CD4-positive, CD25-positive, alpha-beta regulatory T cell (primary cell): ENCODE results near the gene SARDH. TPM values are rescaled to one million over a fixed set of nuclear protein-coding genes. Genes with fewer than 3 reads are reported as not detected.
"Not testable (repeated sequence)": the region's sequence is repeated elsewhere in the genome, so short reads cannot be mapped to it uniquely, and the experiment has no call there.

Experiments used
- ATAC-seq, 2 donors: fragments of 150-1000 bp; cut with Tn5 transposase; one replicate each; pipeline ENCODE4 v1.10.0; 2021; ENCODE audit warnings: low read depth in 2 of 2, moderate number of reproducible peaks in 2 of 2, moderate library complexity in 1 of 2
- DNase-seq, 3 donors: peaks; one replicate each; pipeline versions ENCODE4 v3.0.0 to v3.0.0-alpha.2; 2012 to 2022; ENCODE audit warnings: mixed read lengths in 1 of 3
- H3K27ac ChIP-seq: one replicate; pipeline ENCODE4 v1.7.0; 2013; ENCODE audit warnings: mild to moderate bottlenecking, low read length; ENCODE audit not compliant: insufficient read depth, poor library complexity, severe bottlenecking
- H3K27me3 ChIP-seq: one replicate; pipeline ENCODE4 v1.7.0; 2013; ENCODE audit warnings: low read length; ENCODE audit not compliant: control insufficient read depth, insufficient read depth
- H3K36me3 ChIP-seq: one replicate; pipeline ENCODE4 v1.7.0; 2013; ENCODE audit warnings: mild to moderate bottlenecking, low read length, moderate library complexity; ENCODE audit not compliant: control insufficient read depth, insufficient read depth
- H3K4me1 ChIP-seq: 2 replicates; pipeline ENCODE4 v1.7.0; 2013; ENCODE audit warnings: mild to moderate bottlenecking, low read length; ENCODE audit not compliant: insufficient read depth, control insufficient read depth, poor library complexity, severe bottlenecking
- H3K4me3 ChIP-seq: one replicate; pipeline ENCODE4 v1.7.0; 2013; ENCODE audit warnings: low read depth, mild to moderate bottlenecking, low read length, moderate library complexity
- H3K9me3 ChIP-seq, 2 experiments: 1 replicate in 1 of 2; 2 replicates in 1 of 2; pipeline ENCODE4 v1.7.0; 2013; ENCODE audit warnings: low read length in 2 of 2, mild to moderate bottlenecking in 1 of 2, moderate library complexity in 1 of 2; ENCODE audit not compliant: control insufficient read depth in 2 of 2
- H3K27ac Mint-ChIP-seq, 3 donors: one replicate each; pipeline ENCODE4 v1.8.0; 2020 to 2022; ENCODE audit warnings: mild to moderate bottlenecking in 3 of 3, mixed read lengths in 3 of 3, moderate library complexity in 2 of 3
- H3K27me3 Mint-ChIP-seq: one replicate; pipeline ENCODE4 v1.8.0; 2022; ENCODE audit warnings: mild to moderate bottlenecking, mixed read lengths
- H3K36me3 Mint-ChIP-seq: one replicate; pipeline ENCODE4 v1.8.0; 2020; ENCODE audit warnings: mixed read lengths
- H3K4me1 Mint-ChIP-seq, 4 donors: one replicate each; pipeline ENCODE4 v1.8.0; 2020 to 2022; ENCODE audit warnings: mixed read lengths in 4 of 4, mild to moderate bottlenecking in 1 of 4
- H3K4me3 Mint-ChIP-seq, 4 donors: one replicate each; pipeline ENCODE4 v1.8.0; 2020 to 2022; ENCODE audit warnings: mild to moderate bottlenecking in 4 of 4, mixed read lengths in 4 of 4, moderate library complexity in 3 of 4
- H3K9me3 Mint-ChIP-seq, 7 donors: one replicate each; pipeline ENCODE4 v1.8.0; 2020 to 2022; ENCODE audit warnings: mixed read lengths in 7 of 7, mild to moderate bottlenecking in 3 of 7, moderate library complexity in 2 of 7
- polyA plus RNA-seq, 4 donors: library from polyadenylated mRNA; unstranded; fragments of 300-500 nt; fragmentation: Illumina TruSeq; gene quantifications; one replicate each; pipeline ENCODE4 v1.2.3, GENCODE V29; 2021
- total RNA-seq: library from RNA; stranded (reverse); gene quantifications from one replicate; pipeline ENCODE4 v1.2.3, GENCODE V29; 2022

Gene SARDH
- total and polyA plus RNA-seq, 5 donors from 2014 or later: 5.8 to 15.6 (median 8.4) TPM

GRCh38 chr9:133676450-133676849, 61.7 kb downstream of the SARDH start:
- no peaks in the 10 kb centered on the region for H3K9me3 ChIP-seq
- peaks cover 0 to 49% (median 32%) of the 10 kb centered on the region in 4 donors for H3K4me1 Mint-ChIP-seq
- H3K4me3 Mint-ChIP-seq: peak overlapping the region in 1 of 4 donors; percentile 49
- H3K27me3 Mint-ChIP-seq: no peaks in the 10 kb centered on the region
- peak overlapping the region; percentile 9 for H3K4me3 ChIP-seq
- no peaks in the 10 kb centered on the region for H3K27me3 ChIP-seq
- no peak for DNase-seq
- peaks cover 4% of the 10 kb centered on the region for H3K36me3 Mint-ChIP-seq
- H3K27ac Mint-ChIP-seq: peak overlapping the region; percentile 97 to 100 (median 98)
- H3K36me3 ChIP-seq: no peaks in the 10 kb centered on the region
- peaks cover 0 to 1% (median 0%) of the 10 kb centered on the region in 7 donors for H3K9me3 Mint-ChIP-seq
- peak overlapping the region; percentile 85 for H3K27ac ChIP-seq
- H3K4me1 ChIP-seq: peaks cover 36% of the 10 kb centered on the region
- ATAC-seq: no peak

- H3K4me3 ChIP-seq, H3K36me3 Mint-ChIP-seq, H3K36me3 ChIP-seq, H3K27me3 ChIP-seq, DNase-seq, ATAC-seq, H3K9me3 Mint-ChIP-seq, H3K27me3 Mint-ChIP-seq, H3K9me3 ChIP-seq, H3K4me3 Mint-ChIP-seq: not testable (repeated sequence)
- peaks cover 0 to 49% (median 32%) of the 10 kb centered on the region in 4 donors for H3K4me1 Mint-ChIP-seq
- peak overlapping the region; percentile 81 to 100 (median 98) for H3K27ac Mint-ChIP-seq
- Histone ChIP-seq H3K4me1 (peaks cover 36% of the 10 kb centered on the region), H3K27ac (peak overlapping the region; percentile 85)
Measured at GRCh38 chr9:133675796-133676195, 62.4 kb downstream of the SARDH start.

- Histone ChIP-seq H3K4me1 (peaks cover 36% of the 10 kb centered on the region), H3K36me3 (no peaks in the 10 kb centered on the region), H3K4me3 (no peak overlapping the region), H3K9me3 (no peaks in the 10 kb centered on the region), H3K27me3 (no peaks in the 10 kb centered on the region), H3K27ac (no peak overlapping the region)
- DNase-seq (no peak), ATAC-seq (no peak)
- peaks cover 0 to 1% (median 0%) of the 10 kb centered on the region in 7 donors for H3K9me3 Mint-ChIP-seq
- H3K4me3 Mint-ChIP-seq: no peak overlapping the region
- H3K27ac Mint-ChIP-seq: peak overlapping the region in 1 of 3 donors; percentile 75
- H3K4me1 Mint-ChIP-seq: peaks cover 0 to 45% (median 32%) of the 10 kb centered on the region in 4 donors
- peaks cover 4% of the 10 kb centered on the region for H3K36me3 Mint-ChIP-seq
- H3K27me3 Mint-ChIP-seq: no peaks in the 10 kb centered on the region
Measured at GRCh38 chr9:133674091-133674490, 64.1 kb downstream of the SARDH start.

GRCh38 chr9:133673258-133673655, 64.9 kb downstream of the SARDH start:
- H3K27ac ChIP-seq: no peak overlapping the region
- peaks cover 28% of the 10 kb centered on the region for H3K4me1 ChIP-seq
- ATAC-seq: no peak
- no peak overlapping the region for H3K4me3 Mint-ChIP-seq
- H3K4me3 ChIP-seq: no peak overlapping the region
- no peak overlapping the region for H3K27ac Mint-ChIP-seq
- H3K9me3 Mint-ChIP-seq: peaks cover 0 to 1% (median 0%) of the 10 kb centered on the region in 7 donors
- no peaks in the 10 kb centered on the region for H3K9me3 ChIP-seq
- peaks cover 0 to 37% (median 25%) of the 10 kb centered on the region in 4 donors for H3K4me1 Mint-ChIP-seq
- no peaks in the 10 kb centered on the region for H3K27me3 Mint-ChIP-seq
- DNase-seq: no peak
- H3K36me3 ChIP-seq: no peaks in the 10 kb centered on the region
- H3K27me3 ChIP-seq: no peaks in the 10 kb centered on the region
- H3K36me3 Mint-ChIP-seq: peaks cover 4% of the 10 kb centered on the region

- no peak overlapping the region for H3K4me3 Mint-ChIP-seq
- no peak overlapping the region for H3K4me3 ChIP-seq
- H3K4me1 ChIP-seq: peaks cover 22% of the 10 kb centered on the region
- peak overlapping the region in 1 of 3 donors; percentile 67 for H3K27ac Mint-ChIP-seq
- DNase-seq: no peak
- ATAC-seq: no peak
- no peak overlapping the region for H3K27ac ChIP-seq
- H3K9me3 Mint-ChIP-seq: peaks cover 0 to 1% (median 0%) of the 10 kb centered on the region in 7 donors
- no peaks in the 10 kb centered on the region for H3K36me3 ChIP-seq
- H3K36me3 Mint-ChIP-seq: peaks cover 4% of the 10 kb centered on the region
- H3K9me3 ChIP-seq: no peaks in the 10 kb centered on the region
- no peaks in the 10 kb centered on the region for H3K27me3 Mint-ChIP-seq
- peaks cover 0 to 34% (median 24%) of the 10 kb centered on the region in 4 donors for H3K4me1 Mint-ChIP-seq
- no peaks in the 10 kb centered on the region for H3K27me3 ChIP-seq
Measured at GRCh38 chr9:133672503-133673257, 65.5 kb downstream of the SARDH start.

- Mint-ChIP-seq H3K9me3 (peaks cover 0 to 1% (median 0%) of the 10 kb centered on the region in 7 donors), H3K27me3 (no peaks in the 10 kb centered on the region), H3K27ac (peak overlapping the region in 1 of 3 donors; percentile 42), H3K4me3 (no peak overlapping the region), H3K4me1 (peaks cover 0 to 21% (median 14%) of the 10 kb centered on the region in 4 donors), H3K36me3 (peaks cover 4% of the 10 kb centered on the region)
- no peaks in the 10 kb centered on the region for H3K27me3 ChIP-seq
- DNase-seq (no peak), ATAC-seq (no peak)
- no peaks in the 10 kb centered on the region for H3K36me3 ChIP-seq
- no peak overlapping the region for H3K27ac ChIP-seq
- H3K9me3 ChIP-seq: no peaks in the 10 kb centered on the region
- H3K4me1 ChIP-seq: peaks cover 9% of the 10 kb centered on the region
- no peak overlapping the region for H3K4me3 ChIP-seq
Measured at GRCh38 chr9:133671371-133671770, 66.8 kb downstream of the SARDH start.

- no peak overlapping the region for H3K27ac ChIP-seq
- H3K4me3 Mint-ChIP-seq: no peak overlapping the region
- H3K27me3 ChIP-seq: no peaks in the 10 kb centered on the region
- H3K9me3 ChIP-seq: no peaks in the 10 kb centered on the region
- H3K4me3 ChIP-seq: no peak overlapping the region
- no peak for ATAC-seq
- H3K27me3 Mint-ChIP-seq: no peaks in the 10 kb centered on the region
- H3K9me3 Mint-ChIP-seq: peaks cover 0 to 1% (median 0%) of the 10 kb centered on the region in 7 donors
- no peaks in the 10 kb centered on the region for H3K36me3 ChIP-seq
- no peak for DNase-seq
- H3K4me1 ChIP-seq: peaks cover under 1% of the 10 kb centered on the region
- H3K4me1 Mint-ChIP-seq: peaks cover 0 to 12% (median 8%) of the 10 kb centered on the region in 4 donors
- H3K27ac Mint-ChIP-seq: no peak overlapping the region
- H3K36me3 Mint-ChIP-seq: peaks cover 4% of the 10 kb centered on the region
Measured at GRCh38 chr9:133670466-133670865, 67.7 kb downstream of the SARDH start.
